AG09319 (cell line): ENCODE data around the gene RTF2.
"Not testable (repeated sequence)": the region's sequence is repeated elsewhere in the genome, so short reads cannot be mapped to it uniquely, and the experiment has no call there.

Experiments
- DNase-seq: peaks from one replicate; pipeline ENCODE4 v3.0.0-alpha.2; 2010; ENCODE audit warnings: low read depth; ENCODE audit errors: extremely low read depth
- CTCF ChIP-seq: IDR thresholded peaks from 2 replicates; pipeline ENCODE4 v1.5.1; 2011; ENCODE audit warnings: low read depth, mild to moderate bottlenecking, inconsistent platforms, low read length, moderate library complexity

The RTF2 gene

GRCh38 chr20:56542489-56543030 lies 74.1 kb downstream of the RTF2 start:
- no peak for DNase-seq
- no peak for TF ChIP-seq CTCF

- TF ChIP-seq CTCF: no peak
- no peak for DNase-seq
Measured at GRCh38 chr20:56551571-56551970, 83.1 kb downstream of the RTF2 start.

GRCh38 chr20:56552911-56553629 lies 84.6 kb downstream of the RTF2 start:
- DNase-seq: no peak
- no peak for TF ChIP-seq CTCF

- DNase-seq: peak; percentile 83
- TF ChIP-seq CTCF: no peak
Measured at GRCh38 chr20:56554869-56555268, 86.4 kb downstream of the RTF2 start.

- no peak for TF ChIP-seq CTCF
- DNase-seq: no peak
Measured at GRCh38 chr20:56558968-56559367, 90.5 kb downstream of the RTF2 start.

- not testable (repeated sequence) for DNase-seq
Measured at GRCh38 chr20:56564526-56564925, 96.1 kb downstream of the RTF2 start.

GRCh38 chr20:56565511-56565910 lies 97.1 kb downstream of the RTF2 start:
- no peak for DNase-seq
- TF ChIP-seq CTCF: no peak

GRCh38 chr20:56566621-56567020 lies 98.2 kb downstream of the RTF2 start:
- no peak for DNase-seq
- TF ChIP-seq CTCF: no peak
